DND-41 (cell line): ENCODE measurements around the gene FADD.

ENCODE experiments used
- EZH2 ChIP-seq: IDR thresholded peaks from 3 replicates; pipeline ENCODE4 v1.6.1; 2012; ENCODE audit warnings: borderline replicate concordance, low read depth, mild to moderate bottlenecking, moderate library complexity, low read length, inconsistent platforms; ENCODE audit not compliant: severe bottlenecking
- TF ChIP-seq, protein P1 (sequence below): IDR thresholded peaks from 2 replicates; pipeline ENCODE4 v1.5.1; 2012; ENCODE audit warnings: borderline replicate concordance, low read length, moderate library complexity, mild to moderate bottlenecking; ENCODE audit not compliant: poor library complexity, severe bottlenecking; ENCODE audit errors: extremely low read depth

- TF ChIP-seq, protein P1, sequence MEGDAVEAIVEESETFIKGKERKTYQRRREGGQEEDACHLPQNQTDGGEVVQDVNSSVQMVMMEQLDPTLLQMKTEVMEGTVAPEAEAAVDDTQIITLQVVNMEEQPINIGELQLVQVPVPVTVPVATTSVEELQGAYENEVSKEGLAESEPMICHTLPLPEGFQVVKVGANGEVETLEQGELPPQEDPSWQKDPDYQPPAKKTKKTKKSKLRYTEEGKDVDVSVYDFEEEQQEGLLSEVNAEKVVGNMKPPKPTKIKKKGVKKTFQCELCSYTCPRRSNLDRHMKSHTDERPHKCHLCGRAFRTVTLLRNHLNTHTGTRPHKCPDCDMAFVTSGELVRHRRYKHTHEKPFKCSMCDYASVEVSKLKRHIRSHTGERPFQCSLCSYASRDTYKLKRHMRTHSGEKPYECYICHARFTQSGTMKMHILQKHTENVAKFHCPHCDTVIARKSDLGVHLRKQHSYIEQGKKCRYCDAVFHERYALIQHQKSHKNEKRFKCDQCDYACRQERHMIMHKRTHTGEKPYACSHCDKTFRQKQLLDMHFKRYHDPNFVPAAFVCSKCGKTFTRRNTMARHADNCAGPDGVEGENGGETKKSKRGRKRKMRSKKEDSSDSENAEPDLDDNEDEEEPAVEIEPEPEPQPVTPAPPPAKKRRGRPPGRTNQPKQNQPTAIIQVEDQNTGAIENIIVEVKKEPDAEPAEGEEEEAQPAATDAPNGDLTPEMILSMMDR, result no peak
- TF ChIP-seq EZH2, result no peak
Observed at GRCh38 chr11:70182266-70182665, 20.8 kb upstream of the FADD start.
